HepG2 (cell line): Measurements from ENCODE around the gene IRF1. TPM values are rescaled to one million over a fixed set of nuclear protein-coding genes. Genes with fewer than 3 reads are reported as not detected.
A peak's percentile ranks its signal among the peaks of the same experiment; 100 is the strongest.

Source experiments
- ADNP ChIP-seq: sonication (generic); formaldehyde crosslinking; IDR thresholded peaks from 2 replicates; pipeline ENCODE4 v1.4.0; 2020; ENCODE audit warnings: missing genetic modification reagents
- ARHGAP35 ChIP-seq: sonication (generic); formaldehyde crosslinking; IDR thresholded peaks from 2 replicates; pipeline ENCODE4 v1.9.0; 2022; ENCODE audit warnings: mild to moderate bottlenecking, inconsistent platforms, moderate library complexity, missing genetic modification reagents, borderline replicate concordance
- EHMT2 ChIP-seq: fragments of 200-600 bp; sonication (generic); IDR thresholded peaks from 2 replicates; pipeline ENCODE4 v1.7.0; 2017; ENCODE audit warnings: antibody characterized with exemption, low read depth, low read length, borderline replicate concordance
- LCORL ChIP-seq, 2 experiments: fragments of 450-650 bp in 1 of 2; sonication (generic) in 1 of 2; formaldehyde crosslinking in 1 of 2; IDR thresholded peaks; 2 replicates each; pipeline versions ENCODE4 v1.5.0 to v1.6.1; 2017 to 2020; ENCODE audit warnings: antibody characterized with exemption in 1 of 2, missing genetic modification reagents in 1 of 2
- RNF2 ChIP-seq: fragments of 450-650 bp; conservative IDR thresholded peaks from 2 replicates; pipeline ENCODE4 v1.6.1; 2016; ENCODE audit warnings: low read depth
- RXRA ChIP-seq: sonication (generic); formaldehyde crosslinking; IDR thresholded peaks from 2 replicates; pipeline ENCODE4 v1.5.1; 2020; ENCODE audit warnings: missing genetic modification reagents
- ZFX ChIP-seq: sonication (generic); formaldehyde crosslinking; IDR thresholded peaks from 2 replicates; pipeline ENCODE4 v1.4.0; 2020; ENCODE audit warnings: mild to moderate bottlenecking, low read depth, missing genetic modification reagents, moderate library complexity
- ZFY ChIP-seq: sonication (generic); formaldehyde crosslinking; IDR thresholded peaks from 2 replicates; pipeline ENCODE4 v1.4.0; 2020; ENCODE audit warnings: missing genetic modification reagents
- ZNF318 ChIP-seq: sonication (generic); formaldehyde crosslinking; IDR thresholded peaks from 2 replicates; pipeline ENCODE4 v1.4.0; 2020; ENCODE audit warnings: mild to moderate bottlenecking, missing genetic modification reagents
- ZNF878 ChIP-seq: sonication (generic); formaldehyde crosslinking; IDR thresholded peaks from 2 replicates; pipeline ENCODE4 v1.8.1; 2023; ENCODE audit warnings: mild to moderate bottlenecking, missing genetic modification reagents, moderate library complexity
- polyA plus RNA-seq, 8 experiments: library from polyadenylated mRNA; depleted of rRNA in 3 of 8; stranded (reverse) in 7 of 8; unstranded in 1 of 8; fragments of >200 nt; fragmentation: Illumina TruSeq in 4 of 8; extraction: Trizol in 4 of 8; gene quantifications; 2 replicates each; pipeline versions ENCODE4 v1.2.1 to v1.2.3, GENCODE V29; 2011 to 2016; ENCODE audit warnings: low read depth in 4 of 8, missing spikeins in 1 of 8, mixed read lengths in 1 of 8; ENCODE audit not compliant: insufficient read depth in 1 of 8
- total RNA-seq, 5 experiments: library from RNA; depleted of rRNA; stranded (reverse); fragments of >200 nt; fragmentation: Illumina TruSeq; extraction: Trizol; gene quantifications; 2 replicates each; pipeline ENCODE4 v1.2.3, GENCODE V29; 2016; ENCODE audit warnings: low read depth in 1 of 5

Gene IRF1
- total and polyA plus RNA-seq, 2 of the 13 experiments (the other 11 are each of a cell fraction or from before 2014, with no cell fraction given), result 4.1 to 8.8 TPM

GRCh38 chr5:132496191-132496630, 5.6 kb upstream of the IRF1 start (continued):
- no peak for TF ChIP-seq ZNF878 (CRISPR knock-in tag)
- TF ChIP-seq ADNP (CRISPR knock-in tag), result peak; percentile 59; the same call in 1 of the 2 replicates
- no peak for TF ChIP-seq LCORL (IDR thresholded peaks at IDR 0.05)
- TF ChIP-seq LCORL (CRISPR knock-in tag; IDR thresholded peaks at IDR 0.05), result peak; percentile 66
- 0 out of 2 replicates have a peak, but pooled peaks have one; percentile 28 for TF ChIP-seq ZNF318 (CRISPR knock-in tag)
- TF ChIP-seq ZFX, result peak; percentile 61; the same call in 1 of the 2 replicates
- no peak for TF ChIP-seq ARHGAP35 (CRISPR knock-in tag)
- TF ChIP-seq RNF2, result 0 out of 2 replicates have a peak, but pooled peaks have one; percentile 23
- no peak for TF ChIP-seq EHMT2
- TF ChIP-seq RXRA, result peak; percentile 57; the same call in 1 of the 2 replicates
- 0 out of 2 replicates have a peak, but pooled peaks have one; percentile 6 for TF ChIP-seq ZFY (CRISPR knock-in tag)
